HepG2 (cell line): Measurements from ENCODE around the gene ATF6.

Experiments used
- BRD4 ChIP-seq: sonication (generic); formaldehyde crosslinking; IDR thresholded peaks from 2 replicates; pipeline ENCODE4 v1.4.0; 2020; ENCODE audit warnings: missing genetic modification reagents
- CTCF ChIP-seq: sonication (generic); formaldehyde crosslinking; IDR thresholded peaks from 2 replicates; pipeline ENCODE4 v1.5.0; 2020; ENCODE audit warnings: mild to moderate bottlenecking, missing genetic modification reagents, moderate library complexity
- HNF4A ChIP-seq: sonication (generic); formaldehyde crosslinking; IDR thresholded peaks from 2 replicates; pipeline ENCODE4 v1.4.0; 2020; ENCODE audit warnings: missing genetic modification reagents
- NCOA5 ChIP-seq: sonication (generic); formaldehyde crosslinking; IDR thresholded peaks from 2 replicates; pipeline ENCODE4 v1.4.0; 2020; ENCODE audit warnings: missing genetic modification reagents
- POLR2AphosphoS5 ChIP-seq: IDR thresholded peaks from 2 replicates; pipeline ENCODE4 v1.6.1; 2012; ENCODE audit warnings: low read depth, low read length
- SNAI1 ChIP-seq: sonication (generic); formaldehyde crosslinking; IDR thresholded peaks from 2 replicates; pipeline ENCODE4 v1.5.0; 2020; ENCODE audit warnings: mild to moderate bottlenecking, missing genetic modification reagents, borderline replicate concordance
- STAG1 ChIP-seq: sonication (generic); formaldehyde crosslinking; IDR thresholded peaks from 2 replicates; pipeline ENCODE4 v1.4.0; 2020; ENCODE audit warnings: missing genetic modification reagents
- USF2 ChIP-seq, 2 experiments: sonication (generic) in 1 of 2; formaldehyde crosslinking in 1 of 2; IDR thresholded peaks; 2 replicates each; pipeline versions ENCODE4 v1.5.1 to v1.6.1; 2011 to 2020; ENCODE audit warnings: borderline replicate concordance in 1 of 2, low read depth in 1 of 2, low read length in 1 of 2, mild to moderate bottlenecking in 1 of 2, missing genetic modification reagents in 1 of 2, moderate library complexity in 1 of 2
- ZMYM2 ChIP-seq: sonication (generic); formaldehyde crosslinking; IDR thresholded peaks from 2 replicates; pipeline ENCODE4 v1.8.0; 2022; ENCODE audit warnings: mild to moderate bottlenecking, missing genetic modification reagents
- ZNF207 ChIP-seq: fragments of 450-650 bp; IDR thresholded peaks from 2 replicates; pipeline ENCODE4 v1.6.1; 2016; ENCODE audit warnings: antibody characterized with exemption, borderline replicate concordance

GRCh38 chr1:161826478-161826877 is 60.4 kb downstream of the ATF6 start:
- no peak for TF ChIP-seq ZNF207
- TF ChIP-seq NCOA5 (CRISPR knock-in tag), result no peak
- TF ChIP-seq ZMYM2 (CRISPR knock-in tag), result no peak
- no peak for TF ChIP-seq USF2 (IDR thresholded peaks at IDR 0.05; ENCODE audit: low read depth, low read length)
- TF ChIP-seq USF2 (CRISPR knock-in tag; IDR thresholded peaks at IDR 0.05; ENCODE audit: borderline replicate concordance), result no peak
- no peak for TF ChIP-seq SNAI1 (CRISPR knock-in tag)
- no peak for TF ChIP-seq POLR2AphosphoS5
- no peak for TF ChIP-seq STAG1 (CRISPR knock-in tag)
- no peak for TF ChIP-seq HNF4A (CRISPR knock-in tag)
- no peak for TF ChIP-seq CTCF
- TF ChIP-seq BRD4 (CRISPR knock-in tag), result no peak
